ENCODE results near the gene TBC1D2B.

DNA sequence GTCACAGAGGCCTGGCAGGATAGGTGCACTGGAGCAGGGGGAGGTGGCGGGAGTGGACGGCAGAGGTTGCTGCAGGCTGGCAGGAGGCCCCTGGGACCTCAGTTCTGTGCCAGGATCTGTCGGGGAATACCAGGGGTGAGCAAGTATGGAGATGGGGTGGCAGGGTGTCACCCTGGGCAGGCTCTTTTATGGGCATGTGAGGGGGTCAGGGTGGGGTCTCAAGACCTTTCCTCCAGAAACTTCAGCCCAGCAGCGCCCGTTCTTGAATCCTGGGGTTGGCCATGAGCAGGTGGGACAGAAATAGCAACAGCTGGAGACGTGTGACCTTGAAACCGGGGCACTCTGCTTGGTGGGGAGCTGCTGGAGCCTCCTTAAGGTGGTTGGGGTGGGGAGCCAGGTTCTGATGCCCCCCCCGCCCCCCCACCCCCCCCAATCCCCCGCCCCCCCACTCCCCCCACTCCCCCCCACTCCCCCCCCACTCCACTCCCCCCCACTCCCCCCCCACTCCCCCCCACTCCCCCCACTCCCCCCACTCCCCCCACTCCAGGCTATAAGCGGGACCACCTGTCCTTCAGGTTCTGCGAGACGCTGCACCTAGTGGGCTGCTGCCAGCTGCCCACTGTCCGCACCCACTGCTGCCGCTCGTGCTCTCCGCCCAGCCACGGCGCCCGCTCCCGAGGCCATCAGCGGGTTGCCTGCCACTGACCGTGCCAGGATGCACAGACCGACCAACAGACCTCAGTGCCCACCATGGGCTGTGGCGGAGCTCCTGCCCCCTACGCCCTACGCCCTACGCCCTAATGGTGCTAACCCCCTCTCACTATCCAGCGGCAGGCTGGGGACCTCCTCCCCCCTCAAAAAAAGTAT, 84.9 kb downstream of the TBC1D2B start:
- TF ChIP-seq POLR2AphosphoS5 (IDR thresholded peaks at IDR 0.05; ENCODE audit: low read depth, low read length) = no peak
- TF ChIP-seq, protein P1, sequence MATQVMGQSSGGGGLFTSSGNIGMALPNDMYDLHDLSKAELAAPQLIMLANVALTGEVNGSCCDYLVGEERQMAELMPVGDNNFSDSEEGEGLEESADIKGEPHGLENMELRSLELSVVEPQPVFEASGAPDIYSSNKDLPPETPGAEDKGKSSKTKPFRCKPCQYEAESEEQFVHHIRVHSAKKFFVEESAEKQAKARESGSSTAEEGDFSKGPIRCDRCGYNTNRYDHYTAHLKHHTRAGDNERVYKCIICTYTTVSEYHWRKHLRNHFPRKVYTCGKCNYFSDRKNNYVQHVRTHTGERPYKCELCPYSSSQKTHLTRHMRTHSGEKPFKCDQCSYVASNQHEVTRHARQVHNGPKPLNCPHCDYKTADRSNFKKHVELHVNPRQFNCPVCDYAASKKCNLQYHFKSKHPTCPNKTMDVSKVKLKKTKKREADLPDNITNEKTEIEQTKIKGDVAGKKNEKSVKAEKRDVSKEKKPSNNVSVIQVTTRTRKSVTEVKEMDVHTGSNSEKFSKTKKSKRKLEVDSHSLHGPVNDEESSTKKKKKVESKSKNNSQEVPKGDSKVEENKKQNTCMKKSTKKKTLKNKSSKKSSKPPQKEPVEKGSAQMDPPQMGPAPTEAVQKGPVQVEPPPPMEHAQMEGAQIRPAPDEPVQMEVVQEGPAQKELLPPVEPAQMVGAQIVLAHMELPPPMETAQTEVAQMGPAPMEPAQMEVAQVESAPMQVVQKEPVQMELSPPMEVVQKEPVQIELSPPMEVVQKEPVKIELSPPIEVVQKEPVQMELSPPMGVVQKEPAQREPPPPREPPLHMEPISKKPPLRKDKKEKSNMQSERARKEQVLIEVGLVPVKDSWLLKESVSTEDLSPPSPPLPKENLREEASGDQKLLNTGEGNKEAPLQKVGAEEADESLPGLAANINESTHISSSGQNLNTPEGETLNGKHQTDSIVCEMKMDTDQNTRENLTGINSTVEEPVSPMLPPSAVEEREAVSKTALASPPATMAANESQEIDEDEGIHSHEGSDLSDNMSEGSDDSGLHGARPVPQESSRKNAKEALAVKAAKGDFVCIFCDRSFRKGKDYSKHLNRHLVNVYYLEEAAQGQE (IDR thresholded peaks at IDR 0.05; ENCODE audit: insufficient read depth in 1 of 2, low read depth in 2 of 2, low read length in 2 of 2) = no peak
- TF ChIP-seq SIN3A (IDR thresholded peaks at IDR 0.05; ENCODE audit: borderline replicate concordance, insufficient read depth, low read length) = no peak
- no peak for TF ChIP-seq TAF1 (IDR thresholded peaks at IDR 0.05; ENCODE audit: borderline replicate concordance, insufficient read depth, low read length)
